RWPE2 (cell line): ENCODE measurements around the gene ORC2.

Experiments used
- ATAC-seq: fragments of 200-7000 bp; cut with Tn5 transposase; 3 replicates; pipeline ENCODE4 v1.9.1; 2021; ENCODE audit warnings: low read depth
- DNase-seq: peaks from one replicate; pipeline ENCODE4 v3.0.0-alpha.2; 2020; ENCODE audit warnings: low spot score
- H3K27ac ChIP-seq: fragments of 450-650 bp; 2 replicates; pipeline ENCODE4 v1.5.1; 2017; ENCODE audit warnings: mild to moderate bottlenecking; ENCODE audit not compliant: poor library complexity, severe bottlenecking
- H3K27me3 ChIP-seq: fragments of 250-450 bp; sonication (Bioruptor Pico); 2 replicates; pipeline ENCODE4 v1.5.1; 2021; ENCODE audit warnings: mild to moderate bottlenecking, moderate library complexity; ENCODE audit not compliant: insufficient read depth, poor library complexity, severe bottlenecking
- H3K36me3 ChIP-seq: fragments of 250-450 bp; sonication (Bioruptor Pico); 2 replicates; pipeline ENCODE4 v1.5.1; 2020; ENCODE audit warnings: low read depth, mild to moderate bottlenecking, moderate library complexity
- H3K4me1 ChIP-seq: fragments of 250-450 bp; sonication (Bioruptor Pico); 2 replicates; pipeline ENCODE4 v1.5.1; 2021; ENCODE audit warnings: mild to moderate bottlenecking, moderate library complexity; ENCODE audit not compliant: insufficient read depth, poor library complexity, severe bottlenecking
- H3K4me3 ChIP-seq: fragments of 250-450 bp; sonication (Bioruptor Pico); 2 replicates; pipeline ENCODE4 v1.5.1; 2021; ENCODE audit warnings: mild to moderate bottlenecking, moderate library complexity; ENCODE audit not compliant: severe bottlenecking
- H3K9me3 ChIP-seq: fragments of 250-450 bp; sonication (Bioruptor Pico); 2 replicates; pipeline ENCODE4 v1.5.1; 2021; ENCODE audit warnings: mild to moderate bottlenecking, moderate library complexity; ENCODE audit not compliant: severe bottlenecking
- CTCF ChIP-seq: fragments of 450-650 bp; IDR thresholded peaks from one replicate; pipeline ENCODE4 v1.5.1; 2017; ENCODE audit warnings: mild to moderate bottlenecking, moderate library complexity; ENCODE audit not compliant: poor library complexity, severe bottlenecking

The ORC2 gene

GRCh38 chr2:200922439-200922838 lies 41.0 kb downstream of the ORC2 start:
- TF ChIP-seq CTCF, result no peak
- ATAC-seq (no peak), DNase-seq (no peak)
- H3K36me3 ChIP-seq, result peaks cover 97% of the 10 kb centered on the region
- H3K27ac ChIP-seq, result no peak overlapping the region
- no peak overlapping the region for H3K4me3 ChIP-seq
- H3K4me1 ChIP-seq, result no peaks in the 10 kb centered on the region
- H3K27me3 ChIP-seq, result no peaks in the 10 kb centered on the region
- H3K9me3 ChIP-seq, result no peaks in the 10 kb centered on the region

- Histone ChIP-seq H3K9me3 (no peaks in the 10 kb centered on the region), H3K36me3 (peaks cover 85% of the 10 kb centered on the region), H3K4me3 (no peak overlapping the region), H3K4me1 (no peaks in the 10 kb centered on the region), H3K27ac (no peak overlapping the region), H3K27me3 (no peaks in the 10 kb centered on the region)
- ATAC-seq (peak; percentile 33; the same call in 1 of the 3 replicates), DNase-seq (no peak)
- no peak for TF ChIP-seq CTCF
These were observed 49.8 kb downstream of the ORC2 start for GRCh38 chr2:200913654-200914053.

GRCh38 chr2:200909958-200910357 lies 53.5 kb downstream of the ORC2 start:
- Histone ChIP-seq H3K36me3 (peaks cover 60% of the 10 kb centered on the region), H3K27me3 (no peaks in the 10 kb centered on the region), H3K27ac (no peak overlapping the region), H3K9me3 (no peaks in the 10 kb centered on the region), H3K4me1 (no peaks in the 10 kb centered on the region), H3K4me3 (no peak overlapping the region)
- no peak for TF ChIP-seq CTCF
- DNase-seq (no peak), ATAC-seq (no peak)

- DNase-seq (no peak), ATAC-seq (peak; percentile 82)
- peaks cover 67% of the 10 kb centered on the region for H3K36me3 ChIP-seq
These were observed 57.7 kb downstream of the ORC2 start for GRCh38 chr2:200905618-200906296.

More at GRCh38 chr2:200905618-200906296, 57.7 kb downstream of the ORC2 start:
- peaks cover 3% of the 10 kb centered on the region for H3K4me1 ChIP-seq
- no peak overlapping the region for H3K4me3 ChIP-seq
- no peak overlapping the region for H3K27ac ChIP-seq
- H3K27me3 ChIP-seq, result no peaks in the 10 kb centered on the region
- TF ChIP-seq CTCF, result peak; percentile 86
- no peaks in the 10 kb centered on the region for H3K9me3 ChIP-seq
